OCI-LY7 (cell line): Measurements from ENCODE around the gene TPX2. TPM values are rescaled to one million over a fixed set of nuclear protein-coding genes. Genes with fewer than 3 reads are reported as not detected.

ENCODE experiments used
- BruUV-seq: library from RNA; stranded (reverse); fragments of 400-500 nt; replicated peaks from 2 replicates; lab custom pipeline; 2021; lab: Mats Ljungman, UMichigan
- CTCF ChIA-PET: fragments of 300-600 bp; sonication (Branson Sonifier 250); formaldehyde crosslinking; loops from one replicate; lab custom pipeline; 2022; ENCODE audit warnings: antibody characterized with exemption; ENCODE audit not compliant: unreplicated experiment; lab: Charles Lee
- POLR2A ChIA-PET: fragments of 300-600 bp; sonication (Branson Sonifier 250); formaldehyde crosslinking; loops from one replicate; lab custom pipeline; 2022; ENCODE audit warnings: antibody characterized with exemption; lab: Charles Lee
- DNase-seq: peaks from one replicate; pipeline ENCODE4 v3.0.0-alpha.2; 2015; ENCODE audit warnings: low spot score
- H2AFZ ChIP-seq: fragments of 200-600 bp; sonication (generic), shearing (Covaris generic); 2 replicates; pipeline ENCODE4 v1.6.1; 2014; ENCODE audit warnings: mild to moderate bottlenecking, antibody characterized with exemption, low read length, moderate library complexity
- H3K27ac ChIP-seq: fragments of 200-600 bp; sonication (generic); 2 replicates; pipeline ENCODE4 v1.5.1; 2014; ENCODE audit warnings: mixed run types, low read depth, mild to moderate bottlenecking, moderate library complexity, low read length, inconsistent platforms; ENCODE audit not compliant: poor library complexity, severe bottlenecking
- H3K36me3 ChIP-seq: fragments of 200-600 bp; sonication (generic); 2 replicates; pipeline ENCODE4 v1.6.1; 2014; ENCODE audit warnings: mild to moderate bottlenecking, antibody characterized with exemption, low read length, moderate library complexity, mixed read lengths; ENCODE audit not compliant: insufficient read depth
- H3K4me1 ChIP-seq: fragments of 200-600 bp; sonication (generic); 2 replicates; pipeline ENCODE4 v1.5.1; 2014; ENCODE audit warnings: mild to moderate bottlenecking, low read length; ENCODE audit not compliant: insufficient read depth, poor library complexity, severe bottlenecking
- H3K4me2 ChIP-seq: fragments of 200-600 bp; sonication (generic); 2 replicates; pipeline ENCODE4 v1.6.1; 2014; ENCODE audit warnings: mild to moderate bottlenecking, low read length
- H3K4me3 ChIP-seq: fragments of 200-600 bp; sonication (generic); 2 replicates; pipeline ENCODE4 v1.5.1; 2014; ENCODE audit warnings: mild to moderate bottlenecking, low read depth, low read length; ENCODE audit not compliant: poor library complexity, severe bottlenecking
- H3K79me2 ChIP-seq: fragments of 200-600 bp; sonication (generic); 2 replicates; pipeline ENCODE4 v1.6.1; 2016; ENCODE audit warnings: low read depth, mild to moderate bottlenecking, low read length, moderate library complexity, mixed read lengths; ENCODE audit not compliant: insufficient read depth
- H3K9me2 ChIP-seq: fragments of 200-600 bp; sonication (generic); 2 replicates; pipeline ENCODE4 v1.6.1; 2016; ENCODE audit warnings: mild to moderate bottlenecking, low read length, mixed read lengths; ENCODE audit not compliant: insufficient read depth
- H3K9me3 ChIP-seq: fragments of 200-600 bp; sonication (generic); 2 replicates; pipeline ENCODE4 v1.6.1; 2014; ENCODE audit warnings: mild to moderate bottlenecking, mixed run types, low read length, mixed read lengths
- H4K20me1 ChIP-seq: fragments of 200-600 bp; sonication (generic); 2 replicates; pipeline ENCODE4 v1.6.1; 2014; ENCODE audit warnings: mild to moderate bottlenecking, antibody characterized with exemption, low read length, moderate library complexity, mixed read lengths; ENCODE audit not compliant: insufficient read depth
- CTCF ChIP-seq: fragments of 200-600 bp; sonication (generic); conservative IDR thresholded peaks from 2 replicates; pipeline ENCODE4 v1.5.1; 2014; ENCODE audit warnings: mild to moderate bottlenecking, antibody characterized with exemption, low read length, moderate library complexity, mixed read lengths
- EZH2phosphoT487 ChIP-seq: fragments of 200-600 bp; sonication (generic); IDR thresholded peaks from 2 replicates; pipeline ENCODE4 v1.6.1; 2018; ENCODE audit warnings: low read depth, borderline replicate concordance, mild to moderate bottlenecking, mixed run types, antibody characterized with exemption, low read length, moderate library complexity, mixed read lengths
- intact Hi-C: fragments of 100-400 bp; cut with micrococcal nuclease; formaldehyde crosslinking; loops from one replicate; pipeline ENCODE4 v1.10.0; 2022; ENCODE audit not compliant: unreplicated experiment
- total RNA-seq, 2 experiments: library from RNA; depleted of rRNA in 1 of 2; stranded (reverse); fragments of >200 nt in 1 of 2; shearing (Covaris generic) in 1 of 2; gene quantifications; 2 replicates each; pipeline ENCODE4 v1.2.3, GENCODE V29; 2014 to 2022

TPX2 gene
- total RNA-seq, 2 experiments from 2014 or later: 121 to 173 TPM

DNA sequence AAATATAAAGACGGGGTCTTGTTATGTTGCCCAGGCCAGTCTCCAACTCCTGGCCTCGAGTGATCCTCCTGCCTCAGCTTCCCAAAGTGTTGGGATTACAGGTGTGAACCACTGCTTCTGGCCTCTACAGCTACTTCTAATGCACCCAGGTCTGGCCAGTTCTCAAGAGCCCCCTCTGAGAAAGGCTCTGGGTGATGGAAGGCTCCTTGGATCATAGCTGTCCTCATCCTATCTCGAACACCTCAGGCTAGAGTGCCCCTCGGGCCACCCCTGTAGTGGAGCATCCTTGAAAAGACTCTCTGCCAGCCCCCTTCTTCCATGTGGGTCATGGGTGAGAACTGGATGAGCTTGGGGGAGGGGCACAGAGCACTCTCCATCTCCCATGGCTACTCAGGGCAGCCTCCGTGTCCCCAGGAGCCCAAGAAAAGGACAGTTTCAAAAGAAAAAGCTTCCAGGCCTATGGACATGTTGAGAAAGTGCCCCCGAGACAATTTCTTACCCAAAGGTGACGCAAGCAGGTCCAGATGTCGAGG is 79.4 kb downstream of the TPX2 start:
- ChIA-PET CTCF (interaction anchor here (0.5 kb wide), 1 partner anchor 292 kb away, joined by 4 read pairs; no protein-coding TSS in a partner anchor), POLR2A (interaction anchor here (0.9 kb wide), 1 partner anchor 20 kb away, joined by 3 read pairs; no protein-coding TSS in a partner anchor)
- Histone ChIP-seq H2AFZ (no peak overlapping the region), H4K20me1 (no peaks in the 10 kb centered on the region), H3K4me2 (no peak overlapping the region), H3K36me3 (no peaks in the 10 kb centered on the region), H3K4me1 (no peaks in the 10 kb centered on the region), H3K4me3 (no peak overlapping the region), H3K9me3 (no peaks in the 10 kb centered on the region), H3K27ac (no peak overlapping the region), H3K9me2 (no peaks in the 10 kb centered on the region), H3K79me2 (no peaks in the 10 kb centered on the region)
- no TSS peak for BruUV-seq
- DNase-seq: no peak
- TF ChIP-seq CTCF (no peak), EZH2phosphoT487 (no peak)
- intact Hi-C loops: no loop called here

- Histone ChIP-seq H4K20me1 (no peaks in the 10 kb centered on the region), H3K79me2 (no peaks in the 10 kb centered on the region), H2AFZ (no peak within 1 kb of the TSS), H3K4me1 (no peaks in the 10 kb centered on the region), H3K9me3 (no peaks in the 10 kb centered on the region), H3K27ac (no peak within 1 kb of the TSS), H3K36me3 (no peaks in the 10 kb centered on the region), H3K4me2 (no peak within 1 kb of the TSS), H3K4me3 (no peak within 1 kb of the TSS), H3K9me2 (no peaks in the 10 kb centered on the region)
- no peak for TF ChIP-seq EZH2phosphoT487
- no peak for TF ChIP-seq CTCF
- no TSS peak for BruUV-seq
- POLR2A ChIA-PET: no interaction called here
- intact Hi-C loops: no loop called here
- CTCF ChIA-PET: no interaction called here
- DNase-seq: no peak
These were observed 80.1 kb downstream of the TPX2 start, which contains the start of gene MYLK2 for GRCh38 chr20:31819083-31819784. MYLK2 (plus strand) TSS chr20:31819356; CDS start chr20:31819581, 225 bp downstream.

GRCh38 chr20:31820228-31820627 is 81.1 kb downstream of the TPX2 start:
- Histone ChIP-seq H3K79me2 (no peaks in the 10 kb centered on the region), H3K9me2 (no peaks in the 10 kb centered on the region), H4K20me1 (no peaks in the 10 kb centered on the region), H3K27ac (no peak overlapping the region), H3K4me1 (no peaks in the 10 kb centered on the region), H3K4me3 (no peak overlapping the region), H2AFZ (no peak overlapping the region), H3K4me2 (no peak overlapping the region), H3K9me3 (no peaks in the 10 kb centered on the region), H3K36me3 (no peaks in the 10 kb centered on the region)
- TF ChIP-seq EZH2phosphoT487 (no peak), CTCF (no peak)
- intact Hi-C loops: loop anchor here (10.0 kb wide), 1 partner anchor 635 kb away; no protein-coding TSS in a partner anchor
- ChIA-PET POLR2A (no interaction called here), CTCF (no interaction called here)
- no peak for DNase-seq
- BruUV-seq: no TSS peak
